GM12865 (cell line): ENCODE results near the gene P2RY8.
"Not testable (repeated sequence)": the region's sequence is repeated elsewhere in the genome, so short reads cannot be mapped to it uniquely, and the experiment has no call there.

Experiments used
- DNase-seq: peaks from one replicate; pipeline ENCODE4 v3.0.0; 2010; ENCODE audit warnings: low read depth
- H3K4me3 ChIP-seq: 2 replicates; pipeline ENCODE4 v1.5.1; 2011; ENCODE audit warnings: mild to moderate bottlenecking, low read depth, low read length, control low read depth
- CTCF ChIP-seq: IDR thresholded peaks from 2 replicates; pipeline ENCODE4 v1.5.1; 2011; ENCODE audit warnings: low read length, control low read depth, low read depth, inconsistent platforms; ENCODE audit not compliant: insufficient read depth; ENCODE audit errors: missing control alignments

P2RY8 gene

GRCh38 chrX:1451251-1451660, 85.7 kb downstream of the P2RY8 start:
- no peak for TF ChIP-seq CTCF
- DNase-seq: no peak
- peak overlapping the region; percentile 87 for H3K4me3 ChIP-seq

- no peak overlapping the region for H3K4me3 ChIP-seq
- DNase-seq: no peak
- no peak for TF ChIP-seq CTCF
Observed at GRCh38 chrX:1450361-1451161, 86.4 kb downstream of the P2RY8 start.

- no peak for TF ChIP-seq CTCF
- no peak for DNase-seq
- H3K4me3 ChIP-seq: no peak overlapping the region
Observed at GRCh38 chrX:1449823-1450149, 87.2 kb downstream of the P2RY8 start.

GRCh38 chrX:1449036-1449822, 87.8 kb downstream of the P2RY8 start:
- H3K4me3 ChIP-seq: no peak overlapping the region
- DNase-seq: no peak
- no peak for TF ChIP-seq CTCF

- DNase-seq, H3K4me3 ChIP-seq: not testable (repeated sequence)
Observed at GRCh38 chrX:1448573-1449001, 88.4 kb downstream of the P2RY8 start.

GRCh38 chrX:1447969-1448572, 88.9 kb downstream of the P2RY8 start:
- not testable (repeated sequence) for H3K4me3 ChIP-seq, DNase-seq

GRCh38 chrX:1446984-1447968, 89.7 kb downstream of the P2RY8 start:
- peak; percentile 60 for DNase-seq
- not testable (repeated sequence) for H3K4me3 ChIP-seq
